MM.1S (cell line): Measurements from ENCODE around the gene CNIH3.

ENCODE experiments used
- CTCF ChIP-seq: fragments of 300-600 bp; sonication (generic); IDR thresholded peaks from 2 replicates; pipeline ENCODE4 v1.5.1; 2016; ENCODE audit warnings: antibody characterized with exemption, low read length, mixed read lengths
- EZH2 ChIP-seq: fragments of 300-600 bp; sonication (generic); optimal IDR thresholded peaks from 2 replicates; pipeline ENCODE3; 2017; ENCODE audit warnings: low read depth, mild to moderate bottlenecking, antibody characterized with exemption, low read length, mixed read lengths

- TF ChIP-seq CTCF (no peak), EZH2 (no peak)
Observed at GRCh38 chr1:224620105-224620504, 4.0 kb downstream of the CNIH3 start.
